Loucy (cell line): ENCODE results near the gene CTNNB1.

Source experiments
- H2AFZ ChIP-seq: fragments of 200-600 bp; sonication (generic); 2 replicates; pipeline ENCODE4 v1.6.0; 2016; ENCODE audit warnings: antibody characterized with exemption, mild to moderate bottlenecking, low read length, moderate library complexity
- H3F3A ChIP-seq: fragments of 200-600 bp; 2 replicates; pipeline ENCODE4 v1.6.0; 2016; ENCODE audit warnings: antibody characterized with exemption, low read depth, mild to moderate bottlenecking
- H3K27me3 ChIP-seq: fragments of 200-600 bp; sonication (generic); 2 replicates; pipeline ENCODE4 v1.6.1; 2014; ENCODE audit warnings: low read length, mild to moderate bottlenecking; ENCODE audit not compliant: insufficient read depth, poor library complexity, severe bottlenecking
- H3K36me3 ChIP-seq: fragments of 200-600 bp; sonication (generic); 2 replicates; pipeline ENCODE4 v1.6.1; 2016; ENCODE audit warnings: low read length; ENCODE audit not compliant: insufficient read depth
- H3K4me1 ChIP-seq: fragments of 200-600 bp; sonication (generic); 2 replicates; pipeline ENCODE4 v1.5.1; 2014; ENCODE audit warnings: low read length, mild to moderate bottlenecking; ENCODE audit not compliant: insufficient read depth, poor library complexity, severe bottlenecking
- H3K4me2 ChIP-seq: fragments of 200-600 bp; sonication (generic); 2 replicates; pipeline ENCODE4 v1.6.0; 2014; ENCODE audit warnings: antibody characterized with exemption, low read length, low read depth, mild to moderate bottlenecking; ENCODE audit not compliant: poor library complexity, severe bottlenecking
- H3K4me3 ChIP-seq: fragments of 200-600 bp; sonication (generic); 2 replicates; pipeline ENCODE4 v1.5.1; 2014; ENCODE audit warnings: low read length, mild to moderate bottlenecking, mixed read lengths; ENCODE audit not compliant: poor library complexity, severe bottlenecking
- H3K79me2 ChIP-seq: fragments of 200-600 bp; sonication (generic); 2 replicates; pipeline ENCODE4 v1.6.1; 2014; ENCODE audit warnings: low read length; ENCODE audit not compliant: insufficient read depth
- H3K9ac ChIP-seq: fragments of 200-600 bp; sonication (generic); 2 replicates; pipeline ENCODE4 v1.6.0; 2014; ENCODE audit warnings: mild to moderate bottlenecking, low read depth, low read length, moderate library complexity; ENCODE audit not compliant: poor library complexity, severe bottlenecking
- H3K9me2 ChIP-seq: fragments of 200-600 bp; sonication (generic); replicated peaks from 2 replicates; pipeline ENCODE4 v1.6.1; 2016; ENCODE audit warnings: low read depth, low read length, mixed read lengths
- H3K9me3 ChIP-seq: fragments of 200-600 bp; sonication (generic); 2 replicates; pipeline ENCODE4 v1.6.1; 2014; ENCODE audit warnings: mild to moderate bottlenecking, antibody characterized with exemption, low read length, low read depth; ENCODE audit not compliant: insufficient read depth
- H4K20me1 ChIP-seq: fragments of 200-600 bp; sonication (generic); 2 replicates; pipeline ENCODE4 v1.6.0; 2014; ENCODE audit warnings: antibody characterized with exemption, low read length, mild to moderate bottlenecking; ENCODE audit not compliant: insufficient read depth, poor library complexity, severe bottlenecking
- EZH2phosphoT487 ChIP-seq: fragments of 200-600 bp; IDR thresholded peaks from 2 replicates; pipeline ENCODE4 v1.6.1; 2018; ENCODE audit warnings: antibody characterized with exemption, mild to moderate bottlenecking, moderate library complexity, borderline replicate concordance
- TF ChIP-seq, protein P1 (sequence below): fragments of 200-600 bp; sonication (generic); conservative IDR thresholded peaks from 2 replicates; pipeline ENCODE4 v1.5.1; 2014; ENCODE audit warnings: mild to moderate bottlenecking, antibody characterized with exemption, low read length

The CTNNB1 gene

DNA sequence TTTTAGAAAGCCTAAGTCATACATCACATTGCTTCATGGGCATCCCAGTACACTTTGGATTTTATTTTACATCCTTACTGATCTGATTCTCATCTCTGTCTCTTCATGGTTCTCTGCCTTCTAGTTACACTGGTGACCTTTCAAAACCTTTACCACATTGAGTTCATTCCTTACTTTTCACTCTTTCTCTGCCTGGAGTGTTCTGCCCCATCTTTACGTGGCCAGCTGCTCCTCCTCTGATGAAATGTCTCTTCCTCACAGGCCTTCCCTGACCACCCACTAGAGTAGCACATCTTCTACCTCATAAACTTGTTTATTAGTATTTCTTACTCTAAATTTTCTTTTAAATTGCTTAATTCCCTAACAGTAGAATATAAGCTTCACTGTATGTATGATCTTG lies 17.7 kb downstream of the CTNNB1 start:
- Histone ChIP-seq H3K4me3 (no peak overlapping the region), H3F3A (no peaks in the 10 kb centered on the region), H4K20me1 (peaks cover 98% of the 10 kb centered on the region), H3K9me2 (no peaks in the 10 kb centered on the region), H3K4me1 (peaks cover 36% of the 10 kb centered on the region), H3K36me3 (no peaks in the 10 kb centered on the region), H3K27me3 (no peaks in the 10 kb centered on the region), H3K79me2 (peaks cover 100% of the 10 kb centered on the region), H2AFZ (no peak overlapping the region), H3K9me3 (no peaks in the 10 kb centered on the region), H3K4me2 (peak overlapping the region; percentile 3), H3K9ac (no peak overlapping the region)
- TF ChIP-seq, protein P1, sequence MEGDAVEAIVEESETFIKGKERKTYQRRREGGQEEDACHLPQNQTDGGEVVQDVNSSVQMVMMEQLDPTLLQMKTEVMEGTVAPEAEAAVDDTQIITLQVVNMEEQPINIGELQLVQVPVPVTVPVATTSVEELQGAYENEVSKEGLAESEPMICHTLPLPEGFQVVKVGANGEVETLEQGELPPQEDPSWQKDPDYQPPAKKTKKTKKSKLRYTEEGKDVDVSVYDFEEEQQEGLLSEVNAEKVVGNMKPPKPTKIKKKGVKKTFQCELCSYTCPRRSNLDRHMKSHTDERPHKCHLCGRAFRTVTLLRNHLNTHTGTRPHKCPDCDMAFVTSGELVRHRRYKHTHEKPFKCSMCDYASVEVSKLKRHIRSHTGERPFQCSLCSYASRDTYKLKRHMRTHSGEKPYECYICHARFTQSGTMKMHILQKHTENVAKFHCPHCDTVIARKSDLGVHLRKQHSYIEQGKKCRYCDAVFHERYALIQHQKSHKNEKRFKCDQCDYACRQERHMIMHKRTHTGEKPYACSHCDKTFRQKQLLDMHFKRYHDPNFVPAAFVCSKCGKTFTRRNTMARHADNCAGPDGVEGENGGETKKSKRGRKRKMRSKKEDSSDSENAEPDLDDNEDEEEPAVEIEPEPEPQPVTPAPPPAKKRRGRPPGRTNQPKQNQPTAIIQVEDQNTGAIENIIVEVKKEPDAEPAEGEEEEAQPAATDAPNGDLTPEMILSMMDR: no peak
- TF ChIP-seq EZH2phosphoT487: no peak

DNA sequence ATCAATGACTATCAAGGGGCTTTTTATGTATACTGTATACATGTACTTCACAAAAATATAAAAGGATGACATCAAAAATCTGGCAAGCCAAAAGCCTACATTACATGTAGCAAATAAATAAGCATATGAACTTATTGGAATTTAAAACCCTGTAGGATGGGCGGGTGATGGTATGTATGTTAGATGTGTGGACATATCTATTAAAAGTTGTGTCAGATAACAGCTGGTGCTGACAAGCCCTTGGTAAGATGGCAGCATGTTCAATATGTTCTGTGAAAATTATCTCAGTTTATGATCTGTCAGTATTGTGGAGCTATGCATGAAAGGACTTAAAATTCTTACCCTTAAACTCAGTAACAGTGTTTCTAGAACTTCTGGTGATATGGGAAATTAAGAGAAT lies 20.1 kb downstream of the CTNNB1 start:
- no peak overlapping the region for H2AFZ ChIP-seq
- H3K9ac ChIP-seq: no peak overlapping the region

DNA sequence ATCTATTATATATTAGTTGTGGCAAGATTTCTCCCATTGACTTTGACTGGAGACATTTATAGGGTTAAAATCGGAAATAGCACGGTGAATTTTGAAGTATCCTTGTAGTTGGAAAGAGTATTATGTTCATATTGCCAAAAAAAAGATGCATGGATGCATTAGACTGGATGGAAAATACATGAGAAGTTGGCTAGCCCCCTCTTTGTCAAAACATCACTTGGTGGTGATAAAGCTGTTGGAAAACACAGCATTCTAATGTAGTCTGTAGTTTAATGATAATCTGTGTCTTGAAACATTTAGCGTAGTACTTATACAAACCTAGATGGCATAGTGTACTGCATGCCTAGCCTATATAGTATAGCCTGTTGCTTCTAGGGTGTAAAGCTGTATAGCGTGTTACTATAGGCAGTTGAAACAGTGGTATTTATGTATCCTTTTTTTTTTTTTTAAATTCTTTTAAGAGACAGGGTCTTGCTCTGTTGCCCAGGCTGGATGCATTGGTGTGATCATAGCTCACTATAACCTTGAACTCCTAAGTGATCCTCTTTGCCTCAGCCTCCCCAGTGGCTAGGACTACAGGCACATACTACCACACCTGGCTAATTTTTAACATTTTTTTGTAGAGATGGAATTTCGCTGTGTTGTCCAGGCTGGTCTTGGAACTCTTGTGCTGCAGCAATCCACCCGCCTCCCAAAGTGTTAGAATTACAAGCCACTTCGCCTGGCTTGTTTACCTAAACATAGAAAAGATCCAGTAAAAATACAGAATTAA lies 21.8 kb downstream of the CTNNB1 start:
- Histone ChIP-seq H3K4me3 (no peak overlapping the region), H3K36me3 (peaks cover 25% of the 10 kb centered on the region), H3K79me2 (peaks cover 90% of the 10 kb centered on the region), H4K20me1 (peaks cover 85% of the 10 kb centered on the region), H3K27me3 (no peaks in the 10 kb centered on the region), H3K4me1 (peaks cover 24% of the 10 kb centered on the region), H2AFZ (no peak overlapping the region), H3K9ac (no peak overlapping the region), H3K4me2 (no peak overlapping the region), H3K9me3 (no peaks in the 10 kb centered on the region), H3K9me2 (no peaks in the 10 kb centered on the region), H3F3A (no peaks in the 10 kb centered on the region)
- TF ChIP-seq, protein P1: no peak
- TF ChIP-seq EZH2phosphoT487: no peak

More for the DNA sequence above, 20.1 kb downstream of the CTNNB1 start:
- H3K9me3 ChIP-seq: no peaks in the 10 kb centered on the region
- H3K4me1 ChIP-seq: peaks cover 27% of the 10 kb centered on the region
- H3K79me2 ChIP-seq: peaks cover 95% of the 10 kb centered on the region
- TF ChIP-seq, protein P1: no peak
- TF ChIP-seq EZH2phosphoT487: no peak
- H3K4me2 ChIP-seq: no peak overlapping the region
- no peaks in the 10 kb centered on the region for H3K27me3 ChIP-seq
- H3K36me3 ChIP-seq: peaks cover 8% of the 10 kb centered on the region
- H3K4me3 ChIP-seq: no peak overlapping the region
- peaks cover 98% of the 10 kb centered on the region for H4K20me1 ChIP-seq
- no peaks in the 10 kb centered on the region for H3K9me2 ChIP-seq
- H3F3A ChIP-seq: no peaks in the 10 kb centered on the region
